Neural progenitor cell (in vitro differentiated cells): Measurements from ENCODE around the gene PAQR7.

Experiments
- CTCF ChIP-seq: fragments of 200-600 bp; sonication (generic); IDR thresholded peaks from 2 replicates; pipeline ENCODE4 v1.5.1; 2017; ENCODE audit warnings: antibody characterized with exemption, mild to moderate bottlenecking
- EZH2phosphoT487 ChIP-seq: fragments of 200-600 bp; sonication (generic); IDR thresholded peaks from 2 replicates; pipeline ENCODE4 v1.6.1; 2017; ENCODE audit warnings: antibody characterized with exemption

DNA sequence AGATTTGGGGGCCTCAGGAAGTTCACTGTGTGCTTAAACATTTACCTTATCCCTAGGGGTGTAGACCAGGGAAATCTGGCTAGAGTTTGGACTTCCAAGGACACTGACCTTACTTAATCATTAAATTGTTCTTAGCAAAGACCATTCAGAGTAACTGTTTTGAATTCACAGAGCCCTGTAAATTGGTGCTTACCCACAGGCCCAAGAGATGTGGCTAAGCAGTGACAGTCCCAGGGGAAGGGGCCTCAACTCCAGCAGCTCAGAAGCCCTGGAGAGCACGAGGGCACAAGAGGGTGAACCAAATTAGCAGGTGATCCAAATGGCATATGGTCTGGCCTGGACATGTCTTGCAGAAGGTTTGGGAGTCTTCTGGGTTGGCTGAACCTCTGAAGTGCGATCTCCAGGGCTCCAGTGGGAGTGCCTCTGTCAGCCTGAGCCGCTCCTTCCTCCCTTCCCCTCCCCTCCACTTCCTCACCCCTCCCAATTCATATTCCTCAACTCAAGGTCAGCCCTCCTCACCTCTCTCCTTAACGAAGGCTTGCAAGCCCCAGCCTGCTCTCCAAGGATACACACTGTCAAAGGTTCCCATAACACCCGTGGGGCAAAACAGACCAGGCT, 4.3 kb downstream of the PAQR7 start:
- TF ChIP-seq CTCF (no peak), EZH2phosphoT487 (no peak)
